Brain microvascular endothelial cell (primary cell): ENCODE results near the gene DLGAP4.

ENCODE experiments used
- DNase-seq: peaks from one replicate; pipeline ENCODE4 v3.0.0-alpha.2; 2020
- H3K27ac ChIP-seq: fragments of 250-450 bp; sonication (Bioruptor Pico); 2 replicates; pipeline ENCODE4 v1.5.1; 2020; ENCODE audit warnings: mild to moderate bottlenecking, moderate library complexity
- H3K27me3 ChIP-seq: fragments of 250-450 bp; sonication (Bioruptor Pico); replicated peaks from 2 replicates; pipeline ENCODE4 v1.5.1; 2020; ENCODE audit warnings: mild to moderate bottlenecking
- H3K36me3 ChIP-seq: fragments of 250-450 bp; sonication (Bioruptor Pico); replicated peaks from 2 replicates; pipeline ENCODE4 v1.5.1; 2020; ENCODE audit warnings: mild to moderate bottlenecking
- H3K4me3 ChIP-seq: 2 replicates; pipeline ENCODE4 v1.5.1; 2011; ENCODE audit warnings: low read depth, mild to moderate bottlenecking, control low read depth, low read length, moderate library complexity
- in situ Hi-C: cut with HindIII; loops from 2 replicates; pipeline ENCODE4 v1.10.0; 2017; ENCODE audit warnings: low sequenced_read_pairs, low pct_ligation_motif_present
- TF ChIP-seq, protein P1 (sequence below): IDR thresholded peaks from 2 replicates; pipeline ENCODE4 v1.5.1; 2011; ENCODE audit warnings: low read depth, mild to moderate bottlenecking, moderate library complexity, low read length, control low read depth, inconsistent platforms; ENCODE audit errors: missing control alignments

The DLGAP4 gene

DNA sequence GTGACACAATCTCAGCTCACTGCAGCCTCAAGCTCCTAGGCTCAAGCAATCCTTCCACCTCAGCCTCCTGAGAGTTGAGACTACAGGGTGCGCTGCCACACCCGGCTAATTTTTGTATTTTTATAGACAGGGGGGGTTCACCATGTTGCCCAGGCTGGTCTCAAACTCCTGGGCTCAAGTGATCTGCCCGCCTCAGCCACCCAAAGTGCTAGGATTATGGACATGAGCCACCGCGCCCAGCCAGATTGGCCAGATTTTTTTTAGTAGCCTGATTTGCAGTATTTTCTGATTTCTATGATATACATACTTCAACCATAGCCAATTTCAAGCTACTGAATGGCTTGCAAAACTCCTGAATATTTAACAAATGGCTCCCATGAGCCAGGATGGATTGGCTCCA lies 21.4 kb upstream of the DLGAP4 start:
- no peak for DNase-seq
- no peaks in the 10 kb centered on the region for H3K27me3 ChIP-seq
- no peak overlapping the region for H3K4me3 ChIP-seq
- in situ Hi-C loops = no loop called here
- TF ChIP-seq, protein P1, sequence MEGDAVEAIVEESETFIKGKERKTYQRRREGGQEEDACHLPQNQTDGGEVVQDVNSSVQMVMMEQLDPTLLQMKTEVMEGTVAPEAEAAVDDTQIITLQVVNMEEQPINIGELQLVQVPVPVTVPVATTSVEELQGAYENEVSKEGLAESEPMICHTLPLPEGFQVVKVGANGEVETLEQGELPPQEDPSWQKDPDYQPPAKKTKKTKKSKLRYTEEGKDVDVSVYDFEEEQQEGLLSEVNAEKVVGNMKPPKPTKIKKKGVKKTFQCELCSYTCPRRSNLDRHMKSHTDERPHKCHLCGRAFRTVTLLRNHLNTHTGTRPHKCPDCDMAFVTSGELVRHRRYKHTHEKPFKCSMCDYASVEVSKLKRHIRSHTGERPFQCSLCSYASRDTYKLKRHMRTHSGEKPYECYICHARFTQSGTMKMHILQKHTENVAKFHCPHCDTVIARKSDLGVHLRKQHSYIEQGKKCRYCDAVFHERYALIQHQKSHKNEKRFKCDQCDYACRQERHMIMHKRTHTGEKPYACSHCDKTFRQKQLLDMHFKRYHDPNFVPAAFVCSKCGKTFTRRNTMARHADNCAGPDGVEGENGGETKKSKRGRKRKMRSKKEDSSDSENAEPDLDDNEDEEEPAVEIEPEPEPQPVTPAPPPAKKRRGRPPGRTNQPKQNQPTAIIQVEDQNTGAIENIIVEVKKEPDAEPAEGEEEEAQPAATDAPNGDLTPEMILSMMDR = no peak
- H3K36me3 ChIP-seq = no peaks in the 10 kb centered on the region
- no peak overlapping the region for H3K27ac ChIP-seq

DNA sequence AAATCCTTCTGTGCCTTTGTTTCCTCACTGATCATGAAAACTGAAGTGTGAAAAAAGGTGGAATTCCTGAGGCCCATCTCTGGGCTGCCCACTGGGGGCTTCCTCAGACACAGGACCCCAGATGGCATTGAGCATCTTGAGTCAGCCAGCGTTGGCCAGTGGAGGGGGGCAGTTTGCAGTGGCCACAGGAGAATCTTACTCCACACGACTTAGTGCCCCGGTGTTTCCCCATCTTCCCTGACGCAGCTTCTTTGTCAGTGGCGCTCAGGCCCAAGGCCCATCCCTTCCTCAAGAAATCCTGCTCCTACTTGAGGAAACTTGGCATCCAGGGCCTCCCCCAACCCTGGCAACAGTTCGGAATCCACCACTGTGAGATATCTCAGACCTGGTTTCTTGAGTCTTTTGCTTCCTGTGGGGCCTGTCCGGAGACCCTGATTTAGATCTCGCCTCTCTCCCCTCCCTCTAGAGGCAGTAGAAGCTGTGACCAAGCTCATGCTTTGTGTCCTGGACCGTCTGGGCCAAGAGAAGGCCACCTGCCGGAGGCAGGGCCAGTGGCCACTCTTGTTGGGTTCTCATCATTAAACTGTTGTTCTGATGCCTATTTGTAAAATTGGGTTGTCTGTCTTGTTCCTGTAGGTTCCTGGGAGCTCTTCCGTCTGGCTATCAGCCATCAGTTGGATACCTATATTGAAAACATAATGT lies 20.2 kb upstream of the DLGAP4 start:
- Histone ChIP-seq H3K27ac (no peak overlapping the region), H3K4me3 (no peak overlapping the region), H3K27me3 (no peaks in the 10 kb centered on the region), H3K36me3 (no peaks in the 10 kb centered on the region)
- TF ChIP-seq, protein P1 = no peak
- in situ Hi-C loops = no loop called here
- DNase-seq = no peak

DNA sequence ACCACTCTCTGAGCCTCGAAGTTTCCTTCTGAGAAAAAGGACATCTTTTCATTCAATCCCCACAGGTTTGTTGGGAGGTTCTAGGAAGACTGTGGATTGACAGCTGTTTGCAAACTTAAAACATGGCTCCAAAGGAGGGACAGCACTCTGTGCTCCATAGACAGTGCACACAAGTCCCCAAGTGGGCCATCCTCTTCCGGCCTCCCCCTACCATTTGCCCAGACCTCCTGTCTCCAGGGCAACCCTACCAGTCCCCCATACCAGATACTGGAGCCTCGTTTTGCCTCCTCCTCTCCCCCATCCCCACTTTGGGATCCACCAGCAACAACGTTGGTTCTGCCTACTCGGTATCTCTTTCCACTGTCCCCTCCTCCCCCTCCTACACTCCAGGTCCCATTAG lies 8.5 kb upstream of the DLGAP4 start:
- no peak overlapping the region for H3K4me3 ChIP-seq
- peaks cover 17% of the 10 kb centered on the region for H3K27me3 ChIP-seq
- TF ChIP-seq, protein P1 = no peak
- no peak for DNase-seq
- in situ Hi-C loops = no loop called here
- no peaks in the 10 kb centered on the region for H3K36me3 ChIP-seq
- H3K27ac ChIP-seq = no peak overlapping the region

GRCh38 chr20:36298061-36298460 lies 8.1 kb upstream of the DLGAP4 start:
- in situ Hi-C loops = no loop called here
- TF ChIP-seq, protein P1 = no peak
- Histone ChIP-seq H3K27ac (no peak overlapping the region), H3K4me3 (no peak overlapping the region), H3K27me3 (peaks cover 17% of the 10 kb centered on the region), H3K36me3 (no peaks in the 10 kb centered on the region)
- DNase-seq = no peak

- H3K36me3 ChIP-seq = no peaks in the 10 kb centered on the region
- peaks cover 25% of the 10 kb centered on the region for H3K27me3 ChIP-seq
- in situ Hi-C loops = no loop called here
- DNase-seq = no peak
- no peak overlapping the region for H3K27ac ChIP-seq
- no peak overlapping the region for H3K4me3 ChIP-seq
- TF ChIP-seq, protein P1 = no peak
These were observed 7.3 kb upstream of the DLGAP4 start for GRCh38 chr20:36298795-36299339.

- H3K27me3 ChIP-seq = peaks cover 30% of the 10 kb centered on the region
- TF ChIP-seq, protein P1 = no peak
These were observed 6.7 kb upstream of the DLGAP4 start for GRCh38 chr20:36299459-36299858.

More at GRCh38 chr20:36299459-36299858, 6.7 kb upstream of the DLGAP4 start:
- in situ Hi-C loops = no loop called here
- Histone ChIP-seq H3K4me3 (no peak overlapping the region), H3K27ac (no peak overlapping the region), H3K36me3 (no peaks in the 10 kb centered on the region)
- no peak for DNase-seq
